ENCODE measurements around the gene ATXN3.

DNA sequence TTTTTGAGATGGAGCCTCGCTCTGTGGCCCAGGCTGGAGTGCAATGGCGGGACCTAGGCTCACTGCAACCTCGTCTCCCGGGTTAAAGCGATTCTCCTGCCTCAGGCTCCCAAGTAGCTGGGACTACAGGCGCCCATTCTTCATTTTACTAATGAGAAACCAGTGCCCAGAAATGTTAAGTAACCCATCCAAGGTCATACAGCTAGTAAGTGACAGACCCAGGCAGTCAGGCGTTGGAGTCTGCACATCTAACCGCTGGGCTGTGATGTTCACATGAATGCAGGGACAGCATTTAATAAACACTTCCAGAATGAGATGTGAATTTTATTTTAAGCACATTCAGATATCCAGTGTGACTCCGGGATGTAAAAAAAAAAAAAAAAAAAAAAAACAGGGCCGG is 65.2 kb downstream of the ATXN3 start:
- no peak for TF ChIP-seq POLR2AphosphoS5 (IDR thresholded peaks at IDR 0.05; ENCODE audit: low read depth, low read length)
- TF ChIP-seq TAF1 (IDR thresholded peaks at IDR 0.05; ENCODE audit: borderline replicate concordance, low read depth, low read length), result no peak

All from GM12892 (cell line).